ENCODE results near the gene MEGF11. TPM values are rescaled to one million over a fixed set of nuclear protein-coding genes. Genes with fewer than 3 reads are reported as not detected.

Gene MEGF11
- total RNA-seq, 1 experiment from 2014 or later, result 2.3 TPM

DNA sequence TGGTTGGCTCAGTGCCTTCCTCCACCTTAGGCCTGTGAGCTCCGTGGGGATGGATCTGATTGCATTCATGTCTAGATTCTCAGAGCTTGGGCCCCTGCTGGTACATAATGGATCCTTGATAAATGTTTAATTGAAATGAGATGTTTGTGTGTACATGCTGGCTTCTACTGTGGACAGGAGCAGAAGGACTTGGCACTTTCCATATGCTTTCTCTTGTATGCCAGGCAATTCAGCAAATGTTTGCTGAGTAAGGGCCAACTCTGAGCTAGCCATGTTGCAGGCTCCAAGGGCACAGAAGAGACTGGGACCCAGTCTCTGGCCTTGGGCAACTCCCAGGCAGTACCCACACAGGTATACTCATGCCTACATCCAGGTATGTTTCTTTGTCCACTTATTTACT is 317.3 kb downstream of the MEGF11 start (continued):
- TF ChIP-seq, protein P1, sequence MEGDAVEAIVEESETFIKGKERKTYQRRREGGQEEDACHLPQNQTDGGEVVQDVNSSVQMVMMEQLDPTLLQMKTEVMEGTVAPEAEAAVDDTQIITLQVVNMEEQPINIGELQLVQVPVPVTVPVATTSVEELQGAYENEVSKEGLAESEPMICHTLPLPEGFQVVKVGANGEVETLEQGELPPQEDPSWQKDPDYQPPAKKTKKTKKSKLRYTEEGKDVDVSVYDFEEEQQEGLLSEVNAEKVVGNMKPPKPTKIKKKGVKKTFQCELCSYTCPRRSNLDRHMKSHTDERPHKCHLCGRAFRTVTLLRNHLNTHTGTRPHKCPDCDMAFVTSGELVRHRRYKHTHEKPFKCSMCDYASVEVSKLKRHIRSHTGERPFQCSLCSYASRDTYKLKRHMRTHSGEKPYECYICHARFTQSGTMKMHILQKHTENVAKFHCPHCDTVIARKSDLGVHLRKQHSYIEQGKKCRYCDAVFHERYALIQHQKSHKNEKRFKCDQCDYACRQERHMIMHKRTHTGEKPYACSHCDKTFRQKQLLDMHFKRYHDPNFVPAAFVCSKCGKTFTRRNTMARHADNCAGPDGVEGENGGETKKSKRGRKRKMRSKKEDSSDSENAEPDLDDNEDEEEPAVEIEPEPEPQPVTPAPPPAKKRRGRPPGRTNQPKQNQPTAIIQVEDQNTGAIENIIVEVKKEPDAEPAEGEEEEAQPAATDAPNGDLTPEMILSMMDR (IDR thresholded peaks at IDR 0.05 in 2 of 3, conservative IDR thresholded peaks at IDR 0.05 in 1 of 3; ENCODE audit: borderline replicate concordance in 1 of 3, insufficient read depth in 1 of 3, low read depth in 2 of 3, low read length in 2 of 3), result no peak
- TF ChIP-seq, protein P2, sequence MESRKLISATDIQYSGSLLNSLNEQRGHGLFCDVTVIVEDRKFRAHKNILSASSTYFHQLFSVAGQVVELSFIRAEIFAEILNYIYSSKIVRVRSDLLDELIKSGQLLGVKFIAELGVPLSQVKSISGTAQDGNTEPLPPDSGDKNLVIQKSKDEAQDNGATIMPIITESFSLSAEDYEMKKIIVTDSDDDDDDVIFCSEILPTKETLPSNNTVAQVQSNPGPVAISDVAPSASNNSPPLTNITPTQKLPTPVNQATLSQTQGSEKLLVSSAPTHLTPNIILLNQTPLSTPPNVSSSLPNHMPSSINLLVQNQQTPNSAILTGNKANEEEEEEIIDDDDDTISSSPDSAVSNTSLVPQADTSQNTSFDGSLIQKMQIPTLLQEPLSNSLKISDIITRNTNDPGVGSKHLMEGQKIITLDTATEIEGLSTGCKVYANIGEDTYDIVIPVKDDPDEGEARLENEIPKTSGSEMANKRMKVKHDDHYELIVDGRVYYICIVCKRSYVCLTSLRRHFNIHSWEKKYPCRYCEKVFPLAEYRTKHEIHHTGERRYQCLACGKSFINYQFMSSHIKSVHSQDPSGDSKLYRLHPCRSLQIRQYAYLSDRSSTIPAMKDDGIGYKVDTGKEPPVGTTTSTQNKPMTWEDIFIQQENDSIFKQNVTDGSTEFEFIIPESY (IDR thresholded peaks at IDR 0.05; ENCODE audit: extremely low read depth, insufficient replicate concordance, low read length), result no peak
- TF ChIP-seq, protein P3, sequence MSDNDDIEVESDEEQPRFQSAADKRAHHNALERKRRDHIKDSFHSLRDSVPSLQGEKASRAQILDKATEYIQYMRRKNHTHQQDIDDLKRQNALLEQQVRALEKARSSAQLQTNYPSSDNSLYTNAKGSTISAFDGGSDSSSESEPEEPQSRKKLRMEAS (IDR thresholded peaks at IDR 0.05), result no peak

DNA sequence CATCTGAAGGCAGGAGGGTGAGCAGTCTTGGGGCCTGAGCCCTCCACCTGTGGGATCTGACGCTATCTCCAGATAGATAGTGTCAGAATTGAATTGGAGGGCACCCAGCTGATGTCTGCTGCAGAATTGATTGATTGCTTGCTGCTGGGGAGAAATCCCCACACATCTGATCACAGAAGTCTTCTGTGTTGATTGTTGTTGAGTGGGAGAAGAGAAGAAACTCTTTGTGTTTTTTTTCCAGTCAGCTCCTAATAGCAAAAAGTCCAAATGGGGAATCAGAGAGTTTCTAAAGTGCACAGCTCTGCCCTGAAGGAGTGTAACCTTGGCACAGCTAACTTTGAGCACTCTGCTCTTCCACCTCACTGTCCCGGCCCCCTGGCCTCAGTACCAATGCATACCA is 318.2 kb downstream of the MEGF11 start:
- Histone ChIP-seq H3K79me2 (ENCODE audit: insufficient read depth, low read length) (no peaks in the 10 kb centered on the region), H3K4me3 (replicated peaks in 1 of 2; ENCODE audit: low read depth in 1 of 2, low read length in 2 of 2) (no peak overlapping the region), H3K9me3 (ENCODE audit: control insufficient read depth in 1 of 2, insufficient read depth in 1 of 2, low read depth in 1 of 2, low read length in 2 of 2) (no peaks in the 10 kb centered on the region), H4K20me1 (ENCODE audit: insufficient read depth) (no peaks in the 10 kb centered on the region), H3K4me2 (ENCODE audit: low read length) (no peak overlapping the region), H3K27me3 (ENCODE audit: insufficient read depth, low read length) (no peaks in the 10 kb centered on the region), H3K27ac (ENCODE audit: low read depth, low read length) (no peak overlapping the region), H3K36me3 (ENCODE audit: control insufficient read depth in 1 of 2, insufficient read depth in 2 of 2, low read length in 2 of 2) (no peaks in the 10 kb centered on the region), H3K9me2 (ENCODE audit: insufficient read depth) (no peaks in the 10 kb centered on the region), H3K4me1 (ENCODE audit: control insufficient read depth in 1 of 2, insufficient read depth in 2 of 2, low read length in 2 of 2) (peaks cover 7 to 8% of the 10 kb centered on the region in 2 experiments), H2AFZ (ENCODE audit: low read depth, low read length, poor library complexity, severe bottlenecking) (no peak overlapping the region), H3K9ac (ENCODE audit: low read length) (no peak overlapping the region)
- no TSS peak for BruUV-seq (replicated peaks)
- ChIA-PET POLR2A (interaction anchor here (0.6 kb wide), 1 partner anchor 631 kb away, joined by 3 read pairs; the partner anchor contains the start of gene RNU5B-1), CTCF (no interaction called here), RAD21 (ENCODE audit: low non-redundant PET in 1 of 2, low total read pairs in 2 of 2, uncharacterized antibody in 2 of 2, unreplicated experiment in 2 of 2) (no interaction called here)
- intact Hi-C loops (cut with micrococcal nuclease), result no loop called here
- ATAC-seq (no peak), DNase-seq (ENCODE audit: low read depth, low spot score) (no peak)
- TF ChIP-seq POLR2A (IDR thresholded peaks at IDR 0.05; ENCODE audit: borderline replicate concordance, extremely low read depth, insufficient read depth, insufficient read length) (no peak), EZH2 (IDR thresholded peaks at IDR 0.05) (no peak), JUND (IDR thresholded peaks at IDR 0.05) (no peak)
- TF ChIP-seq, protein P1 (IDR thresholded peaks at IDR 0.05 in 2 of 3, conservative IDR thresholded peaks at IDR 0.05 in 1 of 3; ENCODE audit: borderline replicate concordance in 1 of 3, insufficient read depth in 1 of 3, low read depth in 2 of 3, low read length in 2 of 3), result no peak
- TF ChIP-seq, protein P4, sequence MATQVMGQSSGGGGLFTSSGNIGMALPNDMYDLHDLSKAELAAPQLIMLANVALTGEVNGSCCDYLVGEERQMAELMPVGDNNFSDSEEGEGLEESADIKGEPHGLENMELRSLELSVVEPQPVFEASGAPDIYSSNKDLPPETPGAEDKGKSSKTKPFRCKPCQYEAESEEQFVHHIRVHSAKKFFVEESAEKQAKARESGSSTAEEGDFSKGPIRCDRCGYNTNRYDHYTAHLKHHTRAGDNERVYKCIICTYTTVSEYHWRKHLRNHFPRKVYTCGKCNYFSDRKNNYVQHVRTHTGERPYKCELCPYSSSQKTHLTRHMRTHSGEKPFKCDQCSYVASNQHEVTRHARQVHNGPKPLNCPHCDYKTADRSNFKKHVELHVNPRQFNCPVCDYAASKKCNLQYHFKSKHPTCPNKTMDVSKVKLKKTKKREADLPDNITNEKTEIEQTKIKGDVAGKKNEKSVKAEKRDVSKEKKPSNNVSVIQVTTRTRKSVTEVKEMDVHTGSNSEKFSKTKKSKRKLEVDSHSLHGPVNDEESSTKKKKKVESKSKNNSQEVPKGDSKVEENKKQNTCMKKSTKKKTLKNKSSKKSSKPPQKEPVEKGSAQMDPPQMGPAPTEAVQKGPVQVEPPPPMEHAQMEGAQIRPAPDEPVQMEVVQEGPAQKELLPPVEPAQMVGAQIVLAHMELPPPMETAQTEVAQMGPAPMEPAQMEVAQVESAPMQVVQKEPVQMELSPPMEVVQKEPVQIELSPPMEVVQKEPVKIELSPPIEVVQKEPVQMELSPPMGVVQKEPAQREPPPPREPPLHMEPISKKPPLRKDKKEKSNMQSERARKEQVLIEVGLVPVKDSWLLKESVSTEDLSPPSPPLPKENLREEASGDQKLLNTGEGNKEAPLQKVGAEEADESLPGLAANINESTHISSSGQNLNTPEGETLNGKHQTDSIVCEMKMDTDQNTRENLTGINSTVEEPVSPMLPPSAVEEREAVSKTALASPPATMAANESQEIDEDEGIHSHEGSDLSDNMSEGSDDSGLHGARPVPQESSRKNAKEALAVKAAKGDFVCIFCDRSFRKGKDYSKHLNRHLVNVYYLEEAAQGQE (IDR thresholded peaks at IDR 0.05; ENCODE audit: low read depth), result no peak
